ENCODE measurements around the gene HOXA13. TPM values are rescaled to one million over a fixed set of nuclear protein-coding genes. Genes with fewer than 3 reads are reported as not detected.

The HOXA13 gene
- total and polyA plus RNA-seq, 2 experiments from 2014 or later: 6.2 to 14.2 TPM

- H4K20me1 ChIP-seq (ENCODE audit: insufficient read depth, poor library complexity, severe bottlenecking): no peaks in the 10 kb centered on the region
- H3K9me3 ChIP-seq (ENCODE audit: low read depth): no peaks in the 10 kb centered on the region
- H3K4me2 ChIP-seq: peak within 1 kb of the TSS; percentile 89
- H3K4me3 ChIP-seq: peak within 1 kb of the TSS; percentile 18
- H3K36me3 ChIP-seq (replicated peaks; ENCODE audit: insufficient read depth, low read depth): no peaks in the 10 kb centered on the region
- H3K27ac ChIP-seq: no peak within 1 kb of the TSS
- H3K9me2 ChIP-seq (replicated peaks; ENCODE audit: insufficient read depth): no peaks in the 10 kb centered on the region
- TF ChIP-seq EZH2 (IDR thresholded peaks at IDR 0.05; ENCODE audit: borderline replicate concordance) (peak; percentile 67), EZH2phosphoT487 (IDR thresholded peaks at IDR 0.05; ENCODE audit: low read depth, severe bottlenecking, unreplicated experiment) (no peak), CTCF (IDR thresholded peaks at IDR 0.05; ENCODE audit: poor library complexity) (no peak)
- H2AFZ ChIP-seq: peak within 1 kb of the TSS; percentile 18
- WGBS (ENCODE audit: low lambda C conversion rate, missing lambda C conversion rate): 13% methylated on average over 50 of the region's 53 CpGs
- no peaks in the 10 kb centered on the region for H3K79me2 ChIP-seq
- H3K27me3 ChIP-seq: peaks cover 95% of the 10 kb centered on the region
- no peak for DNase-seq (ENCODE audit: low spot score)
- peaks cover 13% of the 10 kb centered on the region for H3K4me1 ChIP-seq (ENCODE audit: insufficient read depth)
Observed at GRCh38 chr7:27151931-27152815, 47.7 kb downstream of the HOXA13 start, which contains the start of gene HOXA3. HOXA3 (minus strand) TSS chr7:27152583; CDS start chr7:27110640, 41,943 bp downstream.

- H3K4me3 ChIP-seq: peak overlapping the region; percentile 18
- no peak for DNase-seq (ENCODE audit: low spot score)
- H3K9me3 ChIP-seq (ENCODE audit: low read depth): no peaks in the 10 kb centered on the region
- H3K4me2 ChIP-seq: peak overlapping the region; percentile 89
- H3K79me2 ChIP-seq: no peaks in the 10 kb centered on the region
- TF ChIP-seq EZH2 (IDR thresholded peaks at IDR 0.05; ENCODE audit: borderline replicate concordance) (peak; percentile 33), CTCF (IDR thresholded peaks at IDR 0.05; ENCODE audit: poor library complexity) (no peak)
- no peaks in the 10 kb centered on the region for H3K9me2 ChIP-seq (replicated peaks; ENCODE audit: insufficient read depth)
- H3K36me3 ChIP-seq (replicated peaks; ENCODE audit: insufficient read depth, low read depth): no peaks in the 10 kb centered on the region
- H3K4me1 ChIP-seq (ENCODE audit: insufficient read depth): peaks cover 13% of the 10 kb centered on the region
- H3K27me3 ChIP-seq: peaks cover 95% of the 10 kb centered on the region
- 12% methylated on average over 27 of the region's 27 CpGs for WGBS (ENCODE audit: low lambda C conversion rate, missing lambda C conversion rate)
- no peaks in the 10 kb centered on the region for H4K20me1 ChIP-seq (ENCODE audit: insufficient read depth, poor library complexity, severe bottlenecking)
- H3K27ac ChIP-seq: no peak overlapping the region
- no peak overlapping the region for H2AFZ ChIP-seq
Observed at GRCh38 chr7:27151341-27151930, 48.5 kb downstream of the HOXA13 start.

GRCh38 chr7:27150568-27151340 is 49.1 kb downstream of the HOXA13 start:
- WGBS (ENCODE audit: low lambda C conversion rate, missing lambda C conversion rate): 4% methylated on average over 57 of the region's 58 CpGs
- H2AFZ ChIP-seq: peak overlapping the region; percentile 32
- peaks cover 13% of the 10 kb centered on the region for H3K4me1 ChIP-seq (ENCODE audit: insufficient read depth)
- H3K9me2 ChIP-seq (replicated peaks; ENCODE audit: insufficient read depth): no peaks in the 10 kb centered on the region
- DNase-seq (ENCODE audit: low spot score): peak; percentile 91
- H3K79me2 ChIP-seq: no peaks in the 10 kb centered on the region
- H3K4me3 ChIP-seq: peak overlapping the region; percentile 18
- no peak for TF ChIP-seq EZH2 (IDR thresholded peaks at IDR 0.05; ENCODE audit: borderline replicate concordance)
- peak; percentile 81 for TF ChIP-seq CTCF (IDR thresholded peaks at IDR 0.05; ENCODE audit: poor library complexity)
- no peaks in the 10 kb centered on the region for H3K36me3 ChIP-seq (replicated peaks; ENCODE audit: insufficient read depth, low read depth)
- peaks cover 95% of the 10 kb centered on the region for H3K27me3 ChIP-seq
- no peaks in the 10 kb centered on the region for H4K20me1 ChIP-seq (ENCODE audit: insufficient read depth, poor library complexity, severe bottlenecking)
- no peaks in the 10 kb centered on the region for H3K9me3 ChIP-seq (ENCODE audit: low read depth)
- H3K4me2 ChIP-seq: peak overlapping the region; percentile 89
- H3K27ac ChIP-seq: no peak overlapping the region

Data from hepatocyte (in vitro differentiated cells).